Measurements from ENCODE around the gene NSUN2. TPM values are rescaled to one million over a fixed set of nuclear protein-coding genes. Genes with fewer than 3 reads are reported as not detected.

NSUN2 gene
- total RNA-seq, 1 donor from 2014 or later, result 37.5 TPM

DNA sequence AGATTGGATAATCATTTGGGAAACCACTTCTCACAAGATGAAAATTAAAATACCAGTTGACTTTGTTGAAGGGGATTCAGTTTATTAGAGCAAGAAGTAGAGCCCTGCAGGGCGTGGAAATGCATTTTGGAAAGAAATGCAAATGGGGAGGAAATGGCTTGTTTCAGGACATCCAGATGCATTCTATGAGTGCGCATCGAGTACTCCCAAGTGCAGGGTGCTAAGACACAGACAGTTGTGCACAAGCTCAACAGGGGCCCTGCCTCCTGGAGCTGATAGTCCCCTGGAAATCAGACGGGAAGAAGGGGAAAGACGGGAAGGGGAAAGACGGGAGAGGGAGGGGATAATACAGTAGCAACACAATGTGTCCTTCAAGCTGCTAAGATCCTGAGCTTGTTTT lies 64.0 kb downstream of the NSUN2 start:
- FAIRE-seq (no peak), DNase-seq (ENCODE audit: low spot score in 2 of 2) (no peak)

DNA sequence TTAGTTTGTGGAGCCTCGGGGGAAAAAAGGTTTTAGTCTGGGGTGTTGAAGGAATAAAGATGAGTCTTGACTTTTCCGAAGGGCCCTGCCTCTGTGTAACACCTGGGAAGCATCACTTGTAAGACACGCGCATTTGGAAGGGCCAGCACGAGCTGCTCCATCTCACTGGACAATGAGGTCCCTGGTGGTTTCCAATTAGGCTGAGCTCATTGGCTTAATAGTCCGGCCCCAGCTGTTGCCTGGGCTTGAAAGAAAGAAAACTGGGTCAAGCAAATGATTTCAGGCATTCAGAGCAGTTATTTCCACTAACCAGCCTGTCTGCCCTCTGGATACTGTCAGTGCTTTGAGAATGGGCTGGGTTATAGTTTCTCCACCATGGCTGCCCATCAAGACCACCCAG lies 64.5 kb downstream of the NSUN2 start:
- FAIRE-seq, result no peak

DNA sequence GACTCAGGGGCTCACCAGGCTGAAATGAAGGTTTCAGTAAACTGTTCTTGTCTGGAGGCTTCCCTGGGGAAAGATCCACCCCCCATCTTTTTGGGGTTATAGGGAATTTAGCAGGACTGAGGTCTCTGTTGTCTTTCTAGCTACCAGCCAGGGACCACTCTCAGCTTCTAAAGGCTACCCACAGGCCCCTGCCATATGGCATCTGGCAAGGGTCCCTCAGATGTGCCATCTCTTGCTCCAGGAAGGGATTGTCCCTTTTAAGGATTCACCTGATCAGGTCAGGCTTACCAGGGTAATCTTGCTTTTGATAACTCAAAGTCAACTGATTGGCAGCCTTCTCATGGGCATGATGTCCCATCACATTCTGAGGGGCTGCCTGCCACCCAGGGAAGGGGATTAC lies 65.0 kb downstream of the NSUN2 start:
- DNase-seq (ENCODE audit: low spot score in 2 of 2) (no peak), FAIRE-seq (no peak)

More for the DNA sequence above, 64.5 kb downstream of the NSUN2 start:
- DNase-seq (ENCODE audit: low spot score in 2 of 2), result no peak

DNA sequence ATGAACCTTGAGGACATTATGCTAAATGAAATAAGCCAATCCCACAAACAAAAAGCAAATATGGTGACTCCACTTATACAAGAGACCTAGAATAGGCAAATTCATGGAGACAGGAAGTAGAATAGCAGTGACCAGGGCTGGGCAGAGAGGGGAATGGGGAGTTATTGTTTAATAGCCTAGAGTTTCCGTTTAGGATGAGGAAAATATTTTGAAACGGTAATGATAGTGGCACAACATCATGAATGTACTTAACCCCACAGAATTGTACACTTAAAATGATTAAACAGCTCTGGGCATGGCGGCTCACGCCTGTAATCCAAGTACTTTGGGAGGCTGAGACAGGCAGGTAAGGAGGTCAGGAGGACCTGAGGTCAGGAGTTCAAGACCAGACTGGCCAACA lies 65.8 kb downstream of the NSUN2 start:
- FAIRE-seq (no peak), DNase-seq (ENCODE audit: low spot score in 2 of 2) (no peak)

DNA sequence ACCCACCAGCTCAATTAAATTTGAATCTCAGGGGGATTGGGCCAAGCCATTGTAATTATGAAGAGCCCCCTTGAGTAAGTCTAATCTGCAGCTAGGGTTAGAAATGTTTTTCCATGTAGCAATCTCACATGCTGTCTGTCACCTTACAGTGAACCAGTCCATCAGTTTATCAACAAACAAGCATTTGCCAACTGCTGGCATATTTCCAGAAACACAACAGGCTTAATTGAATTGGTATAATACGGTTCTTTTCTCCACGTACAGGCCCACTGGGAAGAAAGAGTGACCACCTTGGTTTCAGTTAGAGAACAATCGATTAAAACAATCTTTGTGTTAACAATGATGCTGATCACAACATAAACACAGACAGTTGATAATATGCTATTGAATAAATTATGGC lies 67.4 kb downstream of the NSUN2 start:
- FAIRE-seq (no peak), DNase-seq (ENCODE audit: low spot score in 2 of 2) (no peak)

DNA sequence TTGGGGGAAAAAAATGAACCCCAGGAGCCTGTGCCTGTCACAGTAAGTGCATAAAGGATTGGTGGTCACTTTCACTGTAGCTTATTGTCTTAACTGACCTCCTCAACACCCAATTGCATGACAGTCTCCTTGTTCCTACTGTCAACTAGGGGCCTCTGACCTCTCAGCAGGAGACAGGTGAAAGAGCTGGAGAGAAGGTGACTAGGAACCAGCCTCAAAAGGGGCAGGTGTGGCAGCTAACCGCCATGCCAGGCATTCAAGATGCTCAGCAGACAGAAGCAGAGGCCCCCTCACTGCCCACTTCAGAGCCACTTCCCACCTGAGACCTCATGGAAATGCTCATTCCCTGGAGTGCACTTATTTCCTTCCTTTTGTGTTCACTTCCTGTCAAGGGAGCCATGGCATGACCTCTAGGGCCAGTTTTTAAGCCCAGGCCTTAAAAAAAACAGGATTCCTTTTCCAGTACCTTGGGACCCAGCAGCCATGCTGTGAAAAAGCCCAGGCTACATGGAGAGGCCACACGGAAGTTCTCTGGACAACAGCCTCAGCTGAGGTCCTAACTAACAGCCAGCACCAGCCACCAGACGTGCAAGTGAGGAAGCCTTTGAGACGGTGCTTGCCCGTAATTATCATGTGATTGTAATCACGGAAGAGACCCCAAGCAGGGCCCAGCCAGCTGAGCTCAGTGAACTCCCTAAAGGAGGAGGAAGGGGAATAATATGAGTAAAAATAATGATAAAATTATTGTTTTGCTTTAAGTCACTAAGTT lies 74.9 kb downstream of the NSUN2 start:
- FAIRE-seq (no peak), DNase-seq (ENCODE audit: low spot score in 2 of 2) (no peak)

DNA sequence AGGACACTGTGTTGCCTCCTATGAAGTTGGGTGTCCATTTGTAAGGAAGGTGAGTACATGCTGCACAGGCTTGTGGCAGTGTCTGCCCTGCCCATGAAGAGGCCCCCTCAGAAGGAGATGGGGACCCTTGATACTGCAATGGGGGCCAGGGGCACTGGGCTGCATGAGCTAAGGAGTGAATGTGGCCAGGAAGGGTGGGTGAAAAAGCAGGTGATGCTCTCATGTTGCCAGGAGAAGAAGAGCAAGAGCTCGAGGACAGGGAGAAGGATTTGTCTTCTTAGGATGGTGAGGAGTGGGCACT lies 76.1 kb downstream of the NSUN2 start:
- FAIRE-seq (no peak), DNase-seq (ENCODE audit: low spot score in 2 of 2) (no peak)

DNA sequence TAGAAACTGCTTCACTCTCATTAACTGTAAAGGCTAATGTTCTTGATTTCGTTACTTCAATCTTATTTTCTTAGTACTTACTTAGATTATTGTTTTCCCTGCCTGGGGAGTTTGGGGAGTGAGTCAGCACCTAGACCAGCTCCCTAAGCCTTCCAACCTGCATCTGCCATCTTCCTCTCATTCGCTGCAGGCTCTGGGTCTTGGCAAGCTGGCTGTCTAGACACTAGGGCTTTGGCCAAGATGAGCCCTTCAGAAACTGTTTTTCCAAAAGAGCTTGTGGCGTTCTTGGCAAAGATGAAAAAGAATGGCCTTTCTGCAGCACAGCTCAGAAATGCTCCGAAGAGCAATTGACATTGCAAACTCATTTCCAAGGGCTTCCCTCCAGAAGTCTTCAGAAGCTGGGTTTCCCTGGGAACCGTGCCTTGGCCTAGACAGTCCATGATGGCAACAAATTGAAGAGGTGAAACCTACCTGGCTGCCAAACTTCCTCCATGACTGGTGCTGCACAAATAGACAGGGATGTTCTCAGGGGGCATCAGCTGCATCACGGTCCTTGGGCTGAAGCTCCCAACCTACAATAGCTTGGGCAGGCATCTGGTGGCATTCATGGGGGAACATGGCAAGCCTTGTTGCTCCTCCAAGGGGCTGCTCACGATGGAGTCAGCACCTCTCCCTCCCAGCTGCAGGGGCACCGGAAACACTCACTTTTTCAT lies 76.6 kb downstream of the NSUN2 start:
- DNase-seq (ENCODE audit: low spot score in 2 of 2) (no peak), FAIRE-seq (no peak)

DNA sequence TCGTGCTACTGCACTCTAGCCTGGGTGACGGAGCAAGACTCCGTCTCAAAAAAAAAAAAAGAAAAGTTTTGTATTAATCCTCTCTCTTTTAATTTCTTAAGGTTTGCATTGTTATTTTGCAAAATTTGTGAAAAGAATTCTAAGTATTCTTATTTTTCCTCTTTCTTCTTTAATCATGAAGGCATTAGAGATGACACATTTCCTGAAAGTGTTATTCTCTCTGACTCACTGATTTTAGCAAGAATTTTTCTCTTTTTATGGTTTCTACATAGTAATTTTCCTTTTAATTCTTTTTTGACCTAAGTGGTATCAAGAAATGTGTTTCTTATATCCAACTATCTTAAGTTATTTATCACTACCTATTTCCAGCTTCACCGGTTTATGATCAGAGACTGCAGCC lies 78.0 kb downstream of the NSUN2 start:
- no peak for DNase-seq (ENCODE audit: low spot score in 2 of 2)
- no peak for FAIRE-seq

DNA sequence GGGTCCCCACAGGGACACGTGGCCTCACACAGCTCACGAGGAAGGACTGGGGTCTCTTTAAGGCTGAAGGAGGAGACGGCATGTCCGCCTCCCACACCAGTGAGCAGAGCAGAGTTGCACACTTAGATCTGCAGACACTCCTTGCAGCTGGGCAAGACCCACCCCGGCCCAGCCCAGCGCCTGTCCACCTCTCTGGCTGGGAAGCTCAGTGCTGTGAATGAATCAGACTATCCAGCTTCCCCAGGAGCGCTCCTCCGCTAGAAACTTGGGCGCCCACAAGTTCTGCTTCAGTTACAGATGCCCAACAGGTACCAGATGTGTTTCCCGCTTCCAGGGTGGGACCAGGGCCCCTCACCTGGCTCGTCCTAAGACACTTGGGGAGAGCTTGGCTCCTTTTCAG lies 78.9 kb downstream of the NSUN2 start:
- FAIRE-seq, result no peak
- DNase-seq (ENCODE audit: low spot score in 2 of 2), result no peak

DNA sequence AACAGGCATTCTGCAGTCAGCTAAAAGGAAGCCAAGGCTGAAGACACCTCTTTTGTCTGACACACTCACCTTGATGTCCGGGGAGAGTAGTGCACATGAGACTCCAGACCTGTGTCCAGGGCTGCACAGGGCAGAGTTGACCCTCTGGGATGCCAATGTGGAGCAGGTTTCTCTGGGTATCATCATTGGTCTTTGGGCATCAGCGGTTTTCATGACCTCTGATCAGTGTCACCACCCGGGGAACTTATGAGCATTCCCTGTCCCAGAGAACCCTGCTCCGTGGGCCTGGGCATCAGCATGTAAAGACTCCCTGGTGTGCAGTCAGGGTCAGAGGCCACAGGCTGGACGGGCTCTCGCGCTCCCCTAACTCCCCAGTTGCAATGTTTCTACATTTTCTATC lies 80.2 kb downstream of the NSUN2 start:
- FAIRE-seq (no peak), DNase-seq (ENCODE audit: low spot score in 2 of 2) (no peak)

DNA sequence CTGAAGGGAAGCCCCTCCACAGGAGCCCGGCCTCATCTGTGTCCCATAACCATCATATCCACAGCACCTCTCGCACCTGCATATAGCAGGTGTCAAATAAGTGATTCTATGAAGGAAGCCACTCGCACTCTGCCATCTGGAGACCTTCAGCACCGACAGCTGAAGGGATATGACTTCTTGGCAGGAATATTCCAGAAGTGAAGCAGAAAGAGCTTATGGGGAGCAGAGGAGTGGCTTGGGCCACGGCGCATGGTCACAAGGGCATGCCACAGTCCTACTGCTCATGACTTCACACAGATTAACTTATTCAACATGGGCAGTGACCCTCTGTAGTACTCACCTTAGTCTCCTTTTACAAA lies 80.9 kb downstream of the NSUN2 start:
- no peak for DNase-seq (ENCODE audit: low spot score in 2 of 2)
- FAIRE-seq, result no peak

DNA sequence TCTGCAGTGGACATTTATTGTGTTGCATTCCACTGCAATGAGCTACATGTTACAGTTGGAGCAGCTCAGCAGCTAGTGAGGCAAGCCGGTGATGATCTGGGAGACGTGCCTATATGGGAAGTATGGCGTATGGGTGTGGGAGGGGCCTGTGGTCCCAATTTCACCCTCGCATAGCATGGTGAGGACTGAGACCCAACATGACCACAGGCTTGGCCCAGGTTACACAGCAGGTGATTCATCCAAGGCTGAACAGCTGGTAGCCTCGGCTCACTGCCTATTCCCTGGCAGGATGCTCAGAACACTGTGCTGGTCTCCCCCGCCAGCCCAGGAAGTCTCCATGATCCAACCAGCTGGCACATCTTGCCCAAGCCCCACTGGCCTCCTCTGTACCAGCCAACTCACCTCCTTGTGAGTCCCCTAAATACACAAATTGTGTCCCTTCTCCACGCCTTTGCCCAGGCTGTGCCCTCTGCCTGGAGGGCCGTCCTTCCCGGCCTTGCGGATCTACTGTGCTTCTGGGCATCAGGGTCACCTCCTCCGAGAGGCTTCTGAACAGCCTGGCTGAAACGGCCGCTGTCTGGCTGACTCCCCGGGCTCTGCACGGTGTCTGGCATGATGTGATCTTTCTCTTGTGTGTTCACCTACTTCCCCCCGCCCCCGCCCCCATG lies 81.4 kb downstream of the NSUN2 start:
- FAIRE-seq (no peak), DNase-seq (ENCODE audit: low spot score in 2 of 2) (no peak)

DNA sequence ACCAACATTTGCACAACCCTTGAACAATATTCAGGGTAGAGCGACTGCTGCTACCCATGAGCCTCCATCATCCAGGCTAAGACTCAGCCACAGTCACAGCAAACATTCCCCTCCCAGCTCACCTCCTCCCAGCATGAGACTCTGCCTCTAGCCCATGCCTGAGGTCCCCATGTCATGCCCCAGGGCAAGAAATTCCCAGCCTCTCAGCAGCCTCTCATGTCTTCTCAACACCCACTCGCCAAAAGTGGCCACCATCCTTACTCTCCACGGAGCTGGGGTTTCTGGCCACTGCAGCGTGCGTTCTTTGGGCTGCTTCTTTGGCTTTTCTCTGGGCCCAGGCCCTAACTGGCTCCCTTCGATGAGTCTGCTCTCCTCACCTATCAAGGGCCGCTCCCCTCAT lies 82.2 kb downstream of the NSUN2 start:
- DNase-seq (ENCODE audit: low spot score in 2 of 2), result no peak

More for the DNA sequence above, 82.2 kb downstream of the NSUN2 start:
- FAIRE-seq, result no peak

Other genes with a start within 250 kb of the NSUN2 start
- gene UBE2QL1, start 184.2 kb downstream of the NSUN2 start, total RNA-seq, result 39.1 TPM
- 44.0 TPM for gene SRD5A1, start 396 bp upstream of the NSUN2 start, total RNA-seq
- 11.0 TPM for gene TENT4A, start 80.4 kb upstream of the NSUN2 start, total RNA-seq